ENCODE measurements around the gene OR1F1.
"Not testable (repeated sequence)": the region's sequence is repeated elsewhere in the genome, so short reads cannot be mapped to it uniquely, and the experiment has no call there.

Gene OR1F1

GRCh38 chr16:3187798-3188674 is at the start of gene OR1F1:
Gene OR1F1, plus strand, starts transcription at chr16:3188204.
- DNase-seq (ENCODE audit: low read depth) = peak; percentile 74

- DNase-seq (ENCODE audit: low read depth) = no peak
Measured at GRCh38 chr16:3138342-3138741, 49.7 kb upstream of the OR1F1 start.

GRCh38 chr16:3138823-3139426 is 49.1 kb upstream of the OR1F1 start:
- DNase-seq (ENCODE audit: low read depth) = no peak

GRCh38 chr16:3139561-3139960 is 48.4 kb upstream of the OR1F1 start:
- DNase-seq (ENCODE audit: low read depth) = not testable (repeated sequence)

- no peak for DNase-seq (ENCODE audit: low read depth)
Measured at GRCh38 chr16:3140603-3141427, 47.2 kb upstream of the OR1F1 start.

GRCh38 chr16:3141781-3142311 is 46.2 kb upstream of the OR1F1 start:
- DNase-seq (ENCODE audit: low read depth) = no peak

GRCh38 chr16:3142327-3142726 is 45.7 kb upstream of the OR1F1 start:
- no peak for DNase-seq (ENCODE audit: low read depth)

GRCh38 chr16:3142770-3143169 is 45.2 kb upstream of the OR1F1 start:
- no peak for DNase-seq (ENCODE audit: low read depth)

GRCh38 chr16:3143189-3143588 is 44.8 kb upstream of the OR1F1 start:
- no peak for DNase-seq (ENCODE audit: low read depth)

- no peak for DNase-seq (ENCODE audit: low read depth)
Measured at GRCh38 chr16:3143598-3144320, 44.2 kb upstream of the OR1F1 start.

- DNase-seq (ENCODE audit: low read depth) = no peak
Measured at GRCh38 chr16:3144321-3144983, 43.6 kb upstream of the OR1F1 start.

GRCh38 chr16:3145151-3145550 is 42.9 kb upstream of the OR1F1 start:
- no peak for DNase-seq (ENCODE audit: low read depth)

GRCh38 chr16:3145660-3146059 is 42.3 kb upstream of the OR1F1 start:
- DNase-seq (ENCODE audit: low read depth) = no peak

- no peak for DNase-seq (ENCODE audit: low read depth)
Measured at GRCh38 chr16:3147046-3147756, 40.8 kb upstream of the OR1F1 start.

- DNase-seq (ENCODE audit: low read depth) = no peak
Measured at GRCh38 chr16:3147757-3148104, 40.3 kb upstream of the OR1F1 start.

GRCh38 chr16:3148256-3149192 is 39.5 kb upstream of the OR1F1 start:
- no peak for DNase-seq (ENCODE audit: low read depth)

- DNase-seq (ENCODE audit: low read depth) = no peak
Measured at GRCh38 chr16:3149193-3149530, 38.8 kb upstream of the OR1F1 start.

GRCh38 chr16:3149630-3150345 is 38.2 kb upstream of the OR1F1 start:
- no peak for DNase-seq (ENCODE audit: low read depth)
